ENCODE results near the gene PLEKHB2. TPM values are rescaled to one million over a fixed set of nuclear protein-coding genes. Genes with fewer than 3 reads are reported as not detected.

PLEKHB2 gene
- total RNA-seq, 1 experiment from 2014 or later = 55.9 TPM

DNA sequence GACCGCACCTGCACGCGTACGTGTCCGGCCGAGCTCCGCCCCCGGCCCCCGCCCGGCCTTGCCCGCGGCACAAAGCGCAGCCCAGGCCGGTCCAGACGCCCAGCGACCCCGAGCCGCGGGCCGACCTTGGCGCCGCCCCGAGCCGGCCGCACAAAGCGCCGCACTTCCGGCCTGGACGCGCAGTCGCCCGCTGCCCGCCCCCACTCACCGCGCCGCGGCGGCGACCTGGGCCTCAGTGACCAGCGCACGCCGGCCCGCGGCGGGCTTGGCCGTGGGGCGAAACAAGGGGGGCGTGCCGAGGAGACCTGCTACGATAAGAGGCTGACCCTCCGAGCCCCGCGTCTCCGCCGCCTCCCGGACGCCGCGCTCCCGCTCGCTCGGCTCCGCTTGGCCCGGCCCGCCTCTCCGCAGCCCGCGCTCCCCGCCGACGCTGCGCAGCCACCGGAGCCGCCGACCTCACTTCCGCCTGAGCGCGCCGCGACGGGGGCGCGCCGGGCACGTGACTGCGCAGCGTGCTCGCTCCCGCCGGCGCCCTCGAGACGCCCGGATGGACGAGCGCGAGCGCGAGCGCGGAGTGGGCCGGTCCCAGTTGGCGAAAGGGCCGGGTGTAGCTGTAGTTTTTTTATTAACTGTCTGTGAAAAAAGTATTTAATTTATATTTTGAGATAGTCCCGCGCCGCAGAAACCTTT, 12.0 kb upstream of the PLEKHB2 start, which contains the start of gene FAM168B:
TSS of gene FAM168B (minus strand) at position 455 of the 690 bp plus-strand sequence. CDS start 10,814 bp downstream, outside the sequence.
- no peak within 1 kb of the TSS for H4K8ac ChIP-seq (replicated peaks; ENCODE audit: insufficient read length, low read depth, low read length)
- H3K4me3 Mint-ChIP-seq = peak within 1 kb of the TSS; percentile 85 to 89
- no peak within 1 kb of the TSS for H4K5ac ChIP-seq (ENCODE audit: insufficient read length, low read depth, low read length)
- no CpG with 5 or more reads among the region's 107 CpGs for WGBS (ENCODE audit: extremely low coverage, insufficient read length, low lambda C conversion rate)
- H4K20me1 ChIP-seq (ENCODE audit: control insufficient read depth, insufficient read depth, insufficient read length) = no peaks in the 10 kb centered on the region
- H2BK5ac ChIP-seq (ENCODE audit: insufficient read length, low read length) = peak within 1 kb of the TSS; percentile 81
- H3K79me1 ChIP-seq (ENCODE audit: insufficient read depth, low read depth, low read length, poor library complexity, severe bottlenecking) = peaks cover 3% of the 10 kb centered on the region
- no peak for TF ChIP-seq CTCF (conservative IDR thresholded peaks at IDR 0.05)
- H3K27ac Mint-ChIP-seq = peak within 1 kb of the TSS; percentile 91 to 96 (median 92)
- H4K91ac ChIP-seq (ENCODE audit: insufficient read length, low read depth, low read length) = no peak within 1 kb of the TSS
- H2BK20ac ChIP-seq (ENCODE audit: low read depth, low read length, poor library complexity, severe bottlenecking) = no peak within 1 kb of the TSS
- no peak within 1 kb of the TSS; the same call in 1 of the 2 replicates for H2BK15ac ChIP-seq (ENCODE audit: low read depth, low read length)
- no peaks in the 10 kb centered on the region for H3K27me3 ChIP-seq (ENCODE audit: insufficient read depth, low read length)
- H3K27ac ChIP-seq (ENCODE audit: insufficient read length, low read depth, low read length) = peak within 1 kb of the TSS; percentile 63
- H2AK5ac ChIP-seq (ENCODE audit: insufficient read length, low read length) = no peak within 1 kb of the TSS
- no peaks in the 10 kb centered on the region; a peak in 1 of 5 replicates for H3K9me3 Mint-ChIP-seq
- no peak within 1 kb of the TSS for H2AFZ ChIP-seq (ENCODE audit: low read length)
- H3K4me1 ChIP-seq (ENCODE audit: insufficient read depth, low read length) = no peaks in the 10 kb centered on the region
- H2BK120ac ChIP-seq (ENCODE audit: low read depth, low read length, poor library complexity, severe bottlenecking) = no peak within 1 kb of the TSS
- no peak within 1 kb of the TSS for H3K56ac ChIP-seq (ENCODE audit: insufficient read length, low read depth, low read length)
- H3K9me3 ChIP-seq (ENCODE audit: control insufficient read depth, low read depth, low read length) = no peaks in the 10 kb centered on the region
- H3K36me3 Mint-ChIP-seq (ENCODE audit: insufficient read depth in 1 of 3, low read depth in 3 of 3) = peaks cover 18 to 32% (median 24%) of the 10 kb centered on the region in 3 experiments; a peak in 6 of 7 replicates
- peak within 1 kb of the TSS; percentile 86 for H3K9ac ChIP-seq (ENCODE audit: extremely low read depth, insufficient read length, low read length)
- no peak within 1 kb of the TSS for H3T11ph ChIP-seq (ENCODE audit: low read length)
- DNase-seq = peak; percentile 87
- no peaks in the 10 kb centered on the region for H3K23me2 ChIP-seq (ENCODE audit: insufficient read length, low read depth, low read length, poor library complexity, severe bottlenecking)
- H3K4me1 Mint-ChIP-seq = peaks cover 4 to 7% of the 10 kb centered on the region in 2 experiments; a peak in 2 of 4 replicates
- peak within 1 kb of the TSS; percentile 100 for H3K14ac ChIP-seq (ENCODE audit: insufficient read depth, low read length)
- peaks cover 27% of the 10 kb centered on the region; the same call in 1 of the 2 replicates for H3K79me2 ChIP-seq (ENCODE audit: insufficient read depth, low read length)
- H3K27me3 Mint-ChIP-seq (ENCODE audit: low read depth) = no peaks in the 10 kb centered on the region
- H3K18ac ChIP-seq (ENCODE audit: insufficient read length, low read depth, low read length) = peak within 1 kb of the TSS; percentile 98
- no peak within 1 kb of the TSS for H2BK12ac ChIP-seq (ENCODE audit: insufficient read length, low read depth, low read length)
- H3K23ac ChIP-seq (ENCODE audit: insufficient read length, low read depth, low read length) = no peak within 1 kb of the TSS
- H3K4ac ChIP-seq (ENCODE audit: low read depth, low read length) = no peak within 1 kb of the TSS; the same call in 1 of the 2 replicates
- H3K4me2 ChIP-seq (ENCODE audit: insufficient read depth, insufficient read length, low read length) = peak within 1 kb of the TSS; percentile 46
